IPS DF 4.7 (cell line): ENCODE results near the gene SYT1.

Experiments used
- DNase-seq: peaks from one replicate; pipeline ENCODE4 v3.0.0-alpha.2; 2013; ENCODE audit warnings: low spot score; ENCODE audit errors: extremely low read depth

Gene SYT1

GRCh38 chr12:79434561-79434960 is 570.0 kb downstream of the SYT1 start:
- no peak for DNase-seq

GRCh38 chr12:79435742-79436141 is 571.2 kb downstream of the SYT1 start:
- DNase-seq: no peak

GRCh38 chr12:79438480-79439174 is 574.1 kb downstream of the SYT1 start:
- DNase-seq: no peak

GRCh38 chr12:79439175-79439825 is 574.7 kb downstream of the SYT1 start:
- no peak for DNase-seq

GRCh38 chr12:79441534-79441933 is 577.0 kb downstream of the SYT1 start:
- DNase-seq: no peak

GRCh38 chr12:79442396-79442795 is 577.8 kb downstream of the SYT1 start:
- DNase-seq: no peak

GRCh38 chr12:79444089-79444488 is 579.5 kb downstream of the SYT1 start:
- DNase-seq: no peak

GRCh38 chr12:79448816-79449215 is 584.2 kb downstream of the SYT1 start:
- DNase-seq: no peak

- DNase-seq: no peak
Measured at GRCh38 chr12:79451365-79451764, 586.8 kb downstream of the SYT1 start.

GRCh38 chr12:79451978-79452377 is 587.4 kb downstream of the SYT1 start:
- no peak for DNase-seq

- no peak for DNase-seq
Measured at GRCh38 chr12:79452906-79453305, 588.3 kb downstream of the SYT1 start.

GRCh38 chr12:79453820-79454219 is 589.2 kb downstream of the SYT1 start:
- no peak for DNase-seq

- no peak for DNase-seq
Measured at GRCh38 chr12:79454338-79454843, 589.8 kb downstream of the SYT1 start.

- no peak for DNase-seq
Measured at GRCh38 chr12:79455286-79455685, 590.7 kb downstream of the SYT1 start.

GRCh38 chr12:79482323-79482722 is 617.7 kb downstream of the SYT1 start:
- DNase-seq: no peak

GRCh38 chr12:79482921-79483320 is 618.3 kb downstream of the SYT1 start:
- no peak for DNase-seq

- no peak for DNase-seq
Measured at GRCh38 chr12:79486154-79486553, 621.6 kb downstream of the SYT1 start.

GRCh38 chr12:79487386-79488110 is 623.0 kb downstream of the SYT1 start:
- DNase-seq: no peak
